IPS DF 19.7 (cell line): Measurements from ENCODE around the gene IFT52.

Experiments used
- DNase-seq: peaks from one replicate; pipeline ENCODE4 v3.0.0-alpha.2; 2013; ENCODE audit warnings: low read depth, low spot score

The IFT52 gene

GRCh38 chr20:43689165-43689564 is 98.4 kb downstream of the IFT52 start:
- DNase-seq, result no peak

GRCh38 chr20:43690943-43691598 is 100.3 kb downstream of the IFT52 start:
- no peak for DNase-seq

- DNase-seq, result no peak
Measured at GRCh38 chr20:43691928-43692524, 101.3 kb downstream of the IFT52 start.

GRCh38 chr20:43694763-43695162 is 104.0 kb downstream of the IFT52 start:
- DNase-seq, result no peak

- DNase-seq, result no peak
Measured at GRCh38 chr20:43695571-43695970, 104.8 kb downstream of the IFT52 start.
